ENCODE data around the gene STRIP1. TPM values are rescaled to one million over a fixed set of nuclear protein-coding genes. Genes with fewer than 3 reads are reported as not detected.

The STRIP1 gene
- polyA plus RNA-seq, 3 donors from 2014 or later, result 17.7 to 30.4 (median 19.6) TPM

DNA sequence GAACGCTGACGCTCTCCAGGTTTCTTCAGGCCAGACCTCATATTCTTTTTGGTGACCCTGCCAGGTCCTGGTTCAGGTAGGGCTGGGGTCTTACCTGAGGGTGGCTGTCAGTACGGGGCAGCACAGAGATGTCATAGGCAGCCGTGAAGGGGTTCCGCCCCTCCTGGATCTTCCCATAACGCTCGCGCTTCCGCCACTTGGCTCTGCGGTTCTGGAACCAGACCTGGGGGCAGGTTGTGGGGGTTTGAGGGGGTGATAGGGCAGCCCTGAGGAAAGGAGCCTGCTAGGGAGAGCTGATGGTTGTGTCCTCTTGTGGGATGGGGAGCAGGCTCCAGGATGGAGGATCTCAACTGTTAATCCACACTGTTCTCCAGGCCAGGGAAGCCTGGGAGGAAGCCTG lies 26.9 kb downstream of the STRIP1 start:
- peaks cover 9 to 21% (median 18%) of the 10 kb centered on the region in 3 donors for H3K36me3 Mint-ChIP-seq
- H3K4me3 Mint-ChIP-seq, result no peak overlapping the region
- H3K27me3 Mint-ChIP-seq (ENCODE audit: low read depth in 3 of 3), result peaks cover 0 to 5% (median 0%) of the 10 kb centered on the region in 3 donors
- no peaks in the 10 kb centered on the region for H3K9me3 Mint-ChIP-seq
- no peaks in the 10 kb centered on the region for H3K4me1 Mint-ChIP-seq
- no peak for DNase-seq
- peak overlapping the region in 2 of 6 donors; percentile 17 to 42 for H3K27ac Mint-ChIP-seq

DNA sequence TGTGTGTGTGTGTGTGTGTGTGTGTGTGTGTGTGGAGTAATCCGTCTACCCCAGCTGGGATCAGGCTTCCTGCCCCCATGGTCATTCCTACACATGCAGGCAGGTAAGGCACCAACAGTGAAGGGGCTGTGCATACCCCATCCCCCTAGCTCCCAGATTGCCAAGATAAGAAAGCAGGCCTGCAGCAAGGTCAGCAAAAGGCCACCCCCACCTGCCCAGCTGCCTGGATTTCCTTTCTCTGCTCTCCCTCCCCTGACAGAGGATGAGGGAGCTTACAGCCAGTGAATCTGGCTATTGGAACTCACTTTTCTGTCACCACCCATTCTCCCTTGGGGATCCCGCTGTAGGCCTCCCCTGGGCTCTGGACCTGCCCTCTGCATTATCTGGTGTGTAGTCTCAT lies 28.2 kb downstream of the STRIP1 start:
- no peak for DNase-seq

DNA sequence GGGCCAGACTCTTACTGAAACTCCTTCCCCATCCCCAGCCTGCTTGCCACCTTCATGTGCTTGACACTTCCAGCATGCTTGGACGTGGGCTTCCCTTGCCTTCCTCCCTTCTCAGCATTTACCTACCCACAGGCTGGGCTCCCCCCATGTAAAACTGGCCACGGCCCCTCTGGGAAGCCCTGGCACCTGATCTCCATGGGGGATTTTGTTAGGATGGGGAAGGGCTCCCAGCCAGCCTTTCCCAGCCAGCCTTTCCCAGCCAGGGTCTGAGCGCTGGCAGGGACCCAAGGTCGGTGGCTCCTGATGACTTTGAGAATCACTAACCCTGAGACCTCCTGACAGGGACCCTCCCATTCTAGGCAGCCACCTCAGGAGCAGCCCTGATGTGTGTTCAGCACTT lies 29.4 kb downstream of the STRIP1 start:
- Mint-ChIP-seq H3K36me3 (peaks cover 0 to 13% (median 8%) of the 10 kb centered on the region in 3 donors), H3K27me3 (ENCODE audit: low read depth in 3 of 3) (peaks cover 4 to 15% (median 13%) of the 10 kb centered on the region in 3 donors), H3K4me3 (no peak overlapping the region), H3K27ac (no peak overlapping the region), H3K9me3 (no peaks in the 10 kb centered on the region), H3K4me1 (peaks cover 4 to 7% of the 10 kb centered on the region in 2 donors)
- no peak for DNase-seq

More for the DNA sequence above, 28.2 kb downstream of the STRIP1 start:
- Mint-ChIP-seq H3K27ac (no peak overlapping the region), H3K4me3 (no peak overlapping the region), H3K9me3 (no peaks in the 10 kb centered on the region), H3K27me3 (ENCODE audit: low read depth in 3 of 3) (peaks cover 4 to 9% (median 6%) of the 10 kb centered on the region in 3 donors), H3K4me1 (no peaks in the 10 kb centered on the region), H3K36me3 (peaks cover 6 to 19% (median 10%) of the 10 kb centered on the region in 3 donors)

- no peak for DNase-seq
- no peak overlapping the region for H3K27ac Mint-ChIP-seq
- H3K4me1 Mint-ChIP-seq, result peaks cover 6 to 8% of the 10 kb centered on the region in 2 donors
- peaks cover 4 to 17% (median 13%) of the 10 kb centered on the region in 3 donors for H3K27me3 Mint-ChIP-seq (ENCODE audit: low read depth in 3 of 3)
- H3K36me3 Mint-ChIP-seq, result peaks cover 0 to 12% (median 8%) of the 10 kb centered on the region in 3 donors
- no peaks in the 10 kb centered on the region for H3K9me3 Mint-ChIP-seq
- H3K4me3 Mint-ChIP-seq, result no peak overlapping the region
These were observed 30.3 kb downstream of the STRIP1 start for GRCh38 chr1:110064576-110065337.

DNA sequence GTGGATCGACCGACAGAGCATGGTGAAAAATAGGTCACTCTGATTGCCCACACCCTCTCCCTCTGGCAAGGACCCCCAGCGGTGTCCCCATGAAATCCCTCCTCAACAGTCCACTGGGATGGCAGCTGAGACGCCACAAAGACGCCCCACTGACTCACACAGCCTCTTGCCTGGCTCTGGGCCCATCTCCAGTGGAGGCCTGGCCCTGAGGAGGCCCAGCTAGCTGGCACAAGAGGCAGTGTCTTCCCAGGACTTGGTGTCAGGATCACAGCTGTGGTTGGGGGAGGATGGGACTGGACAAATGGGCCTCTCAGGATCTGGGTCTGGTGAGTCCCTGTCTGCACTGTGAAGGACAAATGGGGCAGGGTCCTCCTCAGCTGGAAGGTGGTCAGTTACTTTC lies 31.4 kb downstream of the STRIP1 start:
- DNase-seq, result no peak
- peaks cover 0 to 8% (median 8%) of the 10 kb centered on the region in 3 donors for H3K36me3 Mint-ChIP-seq
- H3K27me3 Mint-ChIP-seq (ENCODE audit: low read depth in 3 of 3), result peaks cover 4 to 17% (median 14%) of the 10 kb centered on the region in 3 donors
- H3K27ac Mint-ChIP-seq, result no peak overlapping the region
- no peak overlapping the region for H3K4me3 Mint-ChIP-seq
- no peaks in the 10 kb centered on the region for H3K9me3 Mint-ChIP-seq
- H3K4me1 Mint-ChIP-seq, result peaks cover 6 to 8% of the 10 kb centered on the region in 2 donors

GRCh38 chr1:110067479-110067892 lies 33.1 kb downstream of the STRIP1 start:
- no peak for DNase-seq
- Mint-ChIP-seq H3K27me3 (ENCODE audit: low read depth in 3 of 3) (peaks cover 4 to 25% (median 18%) of the 10 kb centered on the region in 3 donors), H3K4me1 (peaks cover 6 to 8% of the 10 kb centered on the region in 2 donors), H3K27ac (no peak overlapping the region), H3K4me3 (no peak overlapping the region), H3K36me3 (peaks cover 0 to 3% (median 0%) of the 10 kb centered on the region in 3 donors), H3K9me3 (no peaks in the 10 kb centered on the region)

DNA sequence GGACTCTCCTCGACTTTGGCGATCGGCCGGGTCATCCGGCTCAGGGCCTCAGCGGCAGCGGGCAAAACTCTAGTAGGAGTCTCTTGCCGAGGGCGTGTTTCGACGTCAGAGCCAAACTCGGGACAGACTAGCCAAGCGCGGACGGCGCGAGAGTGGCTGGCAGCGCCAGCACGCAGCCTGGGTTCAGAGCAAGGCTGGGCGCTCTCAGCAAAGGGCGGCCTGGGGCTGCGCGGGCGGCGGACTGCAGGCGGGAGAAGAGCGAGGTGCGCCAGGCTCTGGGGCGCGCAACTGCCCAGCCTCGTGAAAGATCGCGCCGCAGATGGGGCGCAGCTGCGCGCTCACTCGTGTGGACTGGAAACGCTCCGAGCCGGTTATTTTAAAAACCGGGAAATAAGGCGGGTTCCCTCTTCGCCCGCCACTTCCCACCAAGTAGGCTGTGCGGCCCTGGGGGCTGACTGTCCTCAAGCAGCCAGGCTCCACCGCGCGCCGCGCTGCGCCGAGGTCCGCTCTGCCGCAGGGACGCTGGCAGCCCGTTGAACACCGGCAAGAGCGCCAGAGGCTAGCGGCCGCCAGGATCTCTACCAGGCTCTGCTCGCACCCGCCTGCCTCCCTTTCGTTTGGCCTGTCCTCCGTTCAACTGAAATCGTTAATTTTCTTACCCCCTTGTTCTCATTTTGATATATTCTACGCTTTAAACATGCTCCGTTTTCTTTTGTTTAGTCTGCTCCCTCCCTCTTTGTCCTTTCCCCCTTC lies 33.6 kb downstream of the STRIP1 start:
- H3K9me3 Mint-ChIP-seq, result no peaks in the 10 kb centered on the region
- H3K27me3 Mint-ChIP-seq (ENCODE audit: low read depth in 3 of 3), result peaks cover 6 to 25% (median 18%) of the 10 kb centered on the region in 3 donors
- H3K27ac Mint-ChIP-seq, result no peak overlapping the region
- H3K4me1 Mint-ChIP-seq, result peaks cover 6 to 8% of the 10 kb centered on the region in 2 donors
- no peak for DNase-seq
- H3K4me3 Mint-ChIP-seq, result peak overlapping the region; percentile 33 to 74 (median 51)
- H3K36me3 Mint-ChIP-seq, result peaks cover 0 to 3% (median 0%) of the 10 kb centered on the region in 3 donors

- H3K4me3 Mint-ChIP-seq, result peak overlapping the region; percentile 33 to 74 (median 51)
- H3K9me3 Mint-ChIP-seq, result no peaks in the 10 kb centered on the region
- H3K27me3 Mint-ChIP-seq (ENCODE audit: low read depth in 3 of 3), result peaks cover 6 to 25% (median 23%) of the 10 kb centered on the region in 3 donors
- peaks cover 6 to 8% of the 10 kb centered on the region in 2 donors for H3K4me1 Mint-ChIP-seq
- peaks cover 0 to 3% (median 0%) of the 10 kb centered on the region in 3 donors for H3K36me3 Mint-ChIP-seq
- no peak overlapping the region for H3K27ac Mint-ChIP-seq
- no peak for DNase-seq
These were observed 34.4 kb downstream of the STRIP1 start for GRCh38 chr1:110068646-110069403.

- H3K4me3 Mint-ChIP-seq, result peak overlapping the region in 1 of 5 donors; percentile 20
- H3K36me3 Mint-ChIP-seq, result peaks cover 0 to 3% (median 0%) of the 10 kb centered on the region in 3 donors
- H3K9me3 Mint-ChIP-seq, result no peaks in the 10 kb centered on the region
- H3K27me3 Mint-ChIP-seq (ENCODE audit: low read depth in 3 of 3), result peaks cover 6 to 25% (median 21%) of the 10 kb centered on the region in 3 donors
- no peak for DNase-seq
- H3K4me1 Mint-ChIP-seq, result peaks cover 6 to 8% of the 10 kb centered on the region in 2 donors
- H3K27ac Mint-ChIP-seq, result no peak overlapping the region
These were observed 35.2 kb downstream of the STRIP1 start for GRCh38 chr1:110069404-110070281.

GRCh38 chr1:110070282-110070669 lies 35.9 kb downstream of the STRIP1 start:
- Mint-ChIP-seq H3K4me1 (peaks cover 6 to 8% of the 10 kb centered on the region in 2 donors), H3K27me3 (ENCODE audit: low read depth in 3 of 3) (peaks cover 6 to 25% (median 20%) of the 10 kb centered on the region in 3 donors), H3K27ac (no peak overlapping the region), H3K9me3 (no peaks in the 10 kb centered on the region), H3K4me3 (no peak overlapping the region), H3K36me3 (peaks cover 0 to 3% (median 0%) of the 10 kb centered on the region in 3 donors)
- DNase-seq, result no peak

DNA sequence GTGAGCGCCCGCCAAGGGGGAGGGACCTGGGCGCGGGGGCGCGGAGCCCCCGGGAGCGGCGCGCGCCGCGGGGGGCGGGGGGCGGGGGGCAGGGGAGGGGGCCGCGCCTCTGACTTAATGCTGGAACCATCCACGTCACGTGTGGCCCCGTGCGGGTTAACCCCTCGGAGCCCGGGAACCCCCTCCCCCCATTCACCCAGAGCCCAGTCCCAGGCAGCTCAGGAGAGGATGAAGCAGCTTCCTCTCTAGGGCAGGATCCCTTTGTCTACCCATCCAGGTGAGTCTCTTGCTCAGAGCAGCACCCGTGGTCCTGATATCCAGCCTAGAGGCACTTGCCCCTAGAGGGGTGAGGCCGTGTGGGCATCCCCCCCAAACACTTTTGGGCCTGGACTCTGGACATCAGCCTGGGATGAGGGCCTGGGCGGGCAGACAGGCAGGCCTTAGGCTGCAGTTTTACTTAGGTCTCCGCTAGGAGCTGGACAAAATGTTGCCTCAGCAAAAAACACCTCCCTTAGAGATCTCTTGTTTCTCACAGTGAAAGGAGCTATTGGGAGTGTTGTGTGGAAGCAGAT lies 36.3 kb downstream of the STRIP1 start, which contains the start of gene ALX3:
Gene ALX3, minus strand, starts transcription at position 2 of the 572 bp plus-strand sequence. CDS start 60 bp downstream, outside the sequence.
- Mint-ChIP-seq H3K27me3 (ENCODE audit: low read depth in 3 of 3) (peaks cover 6 to 25% (median 20%) of the 10 kb centered on the region in 3 donors), H3K36me3 (peaks cover 0 to 3% (median 0%) of the 10 kb centered on the region in 3 donors)

DNA sequence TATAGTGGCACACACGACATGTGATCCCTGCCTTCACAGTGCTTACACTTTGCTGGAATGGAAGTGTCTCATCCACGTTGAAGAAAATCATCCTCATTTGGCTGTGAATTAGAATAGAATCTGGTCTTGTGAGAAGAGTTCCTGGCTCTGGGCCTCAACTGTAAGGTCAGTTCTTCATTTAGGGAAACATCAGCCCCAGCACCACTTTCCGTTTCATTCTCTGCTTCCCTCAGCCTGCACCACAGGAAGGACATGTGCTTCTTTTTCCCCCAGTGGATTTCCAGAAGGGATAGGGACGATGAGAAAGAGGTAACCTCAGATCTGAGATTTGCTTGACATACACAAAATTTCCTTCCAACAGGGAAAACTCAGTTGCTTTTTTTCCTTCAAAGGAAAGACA lies 39.7 kb downstream of the STRIP1 start:
- Mint-ChIP-seq H3K27ac (no peak overlapping the region), H3K4me3 (no peak overlapping the region), H3K36me3 (no peaks in the 10 kb centered on the region), H3K27me3 (ENCODE audit: low read depth in 3 of 3) (peaks cover 2 to 20% (median 10%) of the 10 kb centered on the region in 3 donors), H3K4me1 (peaks cover 0 to 2% of the 10 kb centered on the region in 2 donors), H3K9me3 (no peaks in the 10 kb centered on the region)
- DNase-seq, result no peak

More for the DNA sequence above, 36.3 kb downstream of the STRIP1 start, which contains the start of gene ALX3:
- peak within 1 kb of the TSS in 1 of 5 donors; percentile 20 for H3K4me3 Mint-ChIP-seq
- DNase-seq, result no peak
- H3K27ac Mint-ChIP-seq, result no peak within 1 kb of the TSS
- no peaks in the 10 kb centered on the region for H3K9me3 Mint-ChIP-seq
- peaks cover 6 to 8% of the 10 kb centered on the region in 2 donors for H3K4me1 Mint-ChIP-seq
